Smooth muscle cell (in vitro differentiated cells): Measurements from ENCODE around the gene ARHGEF6. TPM values are rescaled to one million over a fixed set of nuclear protein-coding genes. Genes with fewer than 3 reads are reported as not detected.

Source experiments
- DNase-seq: peaks from one replicate; lab custom pipeline; 2025; ENCODE audit not compliant: unreplicated experiment; lab: John Stamatoyannopoulos, UW
- H2AFZ ChIP-seq: fragments of 200-600 bp; sonication (generic); 2 replicates; pipeline ENCODE4 v1.6.0; 2016; ENCODE audit warnings: antibody characterized with exemption, low read depth, mild to moderate bottlenecking
- H3F3A ChIP-seq: fragments of 200-600 bp; sonication (generic); 2 replicates; pipeline ENCODE4 v1.6.0; 2017; ENCODE audit warnings: antibody characterized with exemption, low read depth
- H3K27ac ChIP-seq: fragments of 200-600 bp; sonication (generic); 2 replicates; pipeline ENCODE4 v1.5.1; 2016; ENCODE audit warnings: low read depth, mild to moderate bottlenecking
- H3K27me3 ChIP-seq: fragments of 200-600 bp; sonication (generic); 2 replicates; pipeline ENCODE4 v1.6.1; 2016; ENCODE audit warnings: low read depth, mild to moderate bottlenecking
- H3K36me3 ChIP-seq: fragments of 200-600 bp; sonication (generic); 2 replicates; pipeline ENCODE4 v1.5.1; 2016; ENCODE audit warnings: low read depth
- H3K4me1 ChIP-seq: fragments of 200-600 bp; sonication (generic); 2 replicates; pipeline ENCODE4 v1.5.1; 2016; ENCODE audit warnings: low read depth
- H3K4me2 ChIP-seq: fragments of 200-600 bp; sonication (generic); 2 replicates; pipeline ENCODE4 v1.6.0; 2016; ENCODE audit warnings: mild to moderate bottlenecking
- H3K4me3 ChIP-seq: fragments of 200-600 bp; sonication (generic); 2 replicates; pipeline ENCODE4 v1.5.1; 2016; ENCODE audit warnings: mild to moderate bottlenecking
- H3K79me2 ChIP-seq: fragments of 200-600 bp; sonication (generic); 2 replicates; pipeline ENCODE4 v1.6.0; 2016; ENCODE audit warnings: low read depth, mild to moderate bottlenecking
- H3K9ac ChIP-seq: fragments of 200-600 bp; sonication (generic); 2 replicates; pipeline ENCODE4 v1.6.0; 2016; ENCODE audit warnings: low read depth
- H3K9me3 ChIP-seq: fragments of 200-600 bp; sonication (generic); replicated peaks from 2 replicates; pipeline ENCODE4 v1.5.1; 2016; ENCODE audit warnings: low read depth
- H4K20me1 ChIP-seq: fragments of 200-600 bp; sonication (generic); 2 replicates; pipeline ENCODE4 v1.6.0; 2016; ENCODE audit warnings: low read depth
- WGBS: methylation state at CpG from one replicate; pipeline ENCODE4 v1.1.7; 2016; ENCODE audit warnings: low lambda C conversion rate; 5-methylcytosine and 5-hydroxymethylcytosine counted together
- polyA plus RNA-seq: library from polyadenylated mRNA; unstranded; fragments of >200 nt; fragmentation: Nextera tagmentation; extraction: Ambion mirVana; gene quantifications from 2 replicates; pipeline ENCODE4 v1.2.1, GENCODE V29; 2016
- total RNA-seq: library from RNA; depleted of rRNA; stranded (reverse); fragments of >200 nt; gene quantifications from 2 replicates; pipeline ENCODE4 v1.2.3, GENCODE V29; 2014
- TF ChIP-seq, protein P1 (sequence below): fragments of 200-600 bp; sonication (generic); IDR thresholded peaks from 2 replicates; pipeline ENCODE4 v1.5.1; 2017; ENCODE audit warnings: borderline replicate concordance, mild to moderate bottlenecking, antibody characterized with exemption; ENCODE audit not compliant: insufficient read depth, poor library complexity, severe bottlenecking

Gene ARHGEF6
- total and polyA plus RNA-seq, 2 experiments from 2014 or later = 2.9 to 4.5 TPM

DNA sequence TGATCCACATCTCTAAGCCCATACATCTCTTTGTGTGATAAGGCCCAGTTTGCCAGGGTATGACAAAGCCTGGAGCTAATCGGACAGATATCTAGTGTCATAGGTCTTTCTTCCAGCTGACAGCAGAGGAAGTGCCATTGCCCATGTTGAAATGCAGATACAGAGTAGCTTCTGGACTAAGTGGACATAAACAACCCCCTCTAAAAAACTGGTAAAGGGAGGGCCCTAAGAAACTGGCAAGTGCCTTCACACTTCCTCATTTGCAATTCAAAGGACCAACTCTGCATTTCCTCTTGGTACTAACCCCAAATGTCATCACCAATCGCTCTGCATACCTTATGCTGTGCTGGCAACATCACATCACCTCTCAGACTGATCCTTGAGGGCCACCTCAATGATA is 20.8 kb downstream of the ARHGEF6 start:
- no peaks in the 10 kb centered on the region for H3K79me2 ChIP-seq
- H3K27me3 ChIP-seq = no peaks in the 10 kb centered on the region
- H2AFZ ChIP-seq = no peak overlapping the region
- H3K9me3 ChIP-seq = no peaks in the 10 kb centered on the region
- no peaks in the 10 kb centered on the region for H3K4me1 ChIP-seq
- no peak overlapping the region for H3K4me2 ChIP-seq
- no peaks in the 10 kb centered on the region for H3F3A ChIP-seq
- no peaks in the 10 kb centered on the region for H3K36me3 ChIP-seq
- no peak for DNase-seq
- 48% methylated on average over 2 of the region's 2 CpGs for WGBS
- H3K4me3 ChIP-seq = no peak overlapping the region
- no peak overlapping the region for H3K9ac ChIP-seq
- H3K27ac ChIP-seq = no peak overlapping the region
- no peaks in the 10 kb centered on the region for H4K20me1 ChIP-seq
- TF ChIP-seq, protein P1, sequence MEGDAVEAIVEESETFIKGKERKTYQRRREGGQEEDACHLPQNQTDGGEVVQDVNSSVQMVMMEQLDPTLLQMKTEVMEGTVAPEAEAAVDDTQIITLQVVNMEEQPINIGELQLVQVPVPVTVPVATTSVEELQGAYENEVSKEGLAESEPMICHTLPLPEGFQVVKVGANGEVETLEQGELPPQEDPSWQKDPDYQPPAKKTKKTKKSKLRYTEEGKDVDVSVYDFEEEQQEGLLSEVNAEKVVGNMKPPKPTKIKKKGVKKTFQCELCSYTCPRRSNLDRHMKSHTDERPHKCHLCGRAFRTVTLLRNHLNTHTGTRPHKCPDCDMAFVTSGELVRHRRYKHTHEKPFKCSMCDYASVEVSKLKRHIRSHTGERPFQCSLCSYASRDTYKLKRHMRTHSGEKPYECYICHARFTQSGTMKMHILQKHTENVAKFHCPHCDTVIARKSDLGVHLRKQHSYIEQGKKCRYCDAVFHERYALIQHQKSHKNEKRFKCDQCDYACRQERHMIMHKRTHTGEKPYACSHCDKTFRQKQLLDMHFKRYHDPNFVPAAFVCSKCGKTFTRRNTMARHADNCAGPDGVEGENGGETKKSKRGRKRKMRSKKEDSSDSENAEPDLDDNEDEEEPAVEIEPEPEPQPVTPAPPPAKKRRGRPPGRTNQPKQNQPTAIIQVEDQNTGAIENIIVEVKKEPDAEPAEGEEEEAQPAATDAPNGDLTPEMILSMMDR = no peak

- WGBS = 51% methylated on average over 2 of the region's 2 CpGs
These were observed 25.3 kb downstream of the ARHGEF6 start for GRCh38 chrX:136755411-136755810.

DNA sequence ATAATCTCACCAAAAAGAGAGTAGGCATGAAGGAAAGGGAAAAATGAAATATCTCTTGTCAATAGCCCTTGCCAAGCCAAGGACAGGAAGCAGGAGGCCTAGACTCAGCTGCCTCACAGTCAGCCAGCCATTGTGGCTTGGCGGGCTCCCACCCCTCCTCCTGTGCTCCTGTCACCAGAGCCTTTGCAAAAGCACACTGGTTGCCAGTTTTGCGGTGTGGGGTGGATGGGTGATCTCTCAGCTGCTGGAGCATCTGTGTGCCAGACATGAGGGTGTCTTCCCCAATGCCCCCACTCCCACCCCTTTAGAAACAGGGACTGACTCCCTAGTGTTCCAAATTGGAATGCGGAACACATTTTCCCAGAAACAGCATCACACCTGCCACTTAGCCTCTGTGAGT is 26.1 kb downstream of the ARHGEF6 start:
- 79% methylated on average over 3 of the region's 3 CpGs for WGBS
- no peaks in the 10 kb centered on the region for H3K9me3 ChIP-seq
- H3K4me2 ChIP-seq = no peak overlapping the region
- no peak overlapping the region for H3K27ac ChIP-seq
- no peaks in the 10 kb centered on the region for H3K4me1 ChIP-seq
- no peaks in the 10 kb centered on the region for H3F3A ChIP-seq
- no peak overlapping the region for H3K9ac ChIP-seq
- H3K79me2 ChIP-seq = no peaks in the 10 kb centered on the region
- no peak overlapping the region for H3K4me3 ChIP-seq
- TF ChIP-seq, protein P1 = no peak
- no peak for DNase-seq
- no peaks in the 10 kb centered on the region for H3K36me3 ChIP-seq
- no peak overlapping the region for H2AFZ ChIP-seq
- no peaks in the 10 kb centered on the region for H4K20me1 ChIP-seq
- no peaks in the 10 kb centered on the region for H3K27me3 ChIP-seq

More at GRCh38 chrX:136755411-136755810, 25.3 kb downstream of the ARHGEF6 start:
- H3K9me3 ChIP-seq = no peaks in the 10 kb centered on the region
- H3K27me3 ChIP-seq = no peaks in the 10 kb centered on the region
- no peaks in the 10 kb centered on the region for H3K36me3 ChIP-seq
- TF ChIP-seq, protein P1 = no peak
- H3F3A ChIP-seq = no peaks in the 10 kb centered on the region
- no peaks in the 10 kb centered on the region for H4K20me1 ChIP-seq
- no peaks in the 10 kb centered on the region for H3K4me1 ChIP-seq
- no peak overlapping the region for H2AFZ ChIP-seq
- no peak overlapping the region for H3K9ac ChIP-seq
- no peak overlapping the region for H3K27ac ChIP-seq
- H3K79me2 ChIP-seq = no peaks in the 10 kb centered on the region
- H3K4me3 ChIP-seq = no peak overlapping the region
- H3K4me2 ChIP-seq = no peak overlapping the region
- no peak for DNase-seq

DNA sequence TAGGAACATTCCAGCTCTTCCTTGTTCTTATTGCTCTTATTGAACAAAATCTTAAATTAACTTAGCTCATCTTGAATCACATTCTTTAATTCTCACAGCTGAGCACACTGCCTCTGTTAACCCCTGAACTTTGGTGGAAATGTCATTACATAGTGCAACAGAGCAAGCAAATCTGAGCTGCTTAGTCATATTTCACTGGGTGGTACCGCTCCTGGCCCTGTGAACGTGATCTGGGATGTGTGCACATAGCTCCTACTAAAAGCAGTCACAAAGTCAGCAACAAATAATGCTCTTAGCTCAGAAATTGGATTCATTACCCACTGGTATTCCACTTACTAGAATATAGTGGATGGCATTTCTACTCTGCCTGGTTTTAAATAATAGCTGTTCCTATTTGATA is 27.9 kb downstream of the ARHGEF6 start:
- no peak overlapping the region for H3K9ac ChIP-seq
- H3K36me3 ChIP-seq = no peaks in the 10 kb centered on the region
- no peak overlapping the region for H2AFZ ChIP-seq
- no peak for DNase-seq
- no peak overlapping the region for H3K4me2 ChIP-seq
- WGBS = 34% methylated on average over 2 of the region's 2 CpGs
- H3K27ac ChIP-seq = no peak overlapping the region
- H4K20me1 ChIP-seq = no peaks in the 10 kb centered on the region
- H3K79me2 ChIP-seq = no peaks in the 10 kb centered on the region
- H3K4me1 ChIP-seq = no peaks in the 10 kb centered on the region
- H3F3A ChIP-seq = no peaks in the 10 kb centered on the region
- no peak overlapping the region for H3K4me3 ChIP-seq
- TF ChIP-seq, protein P1 = no peak
- no peaks in the 10 kb centered on the region for H3K27me3 ChIP-seq
- no peaks in the 10 kb centered on the region for H3K9me3 ChIP-seq
